ENCODE measurements around the gene RPS13. TPM values are rescaled to one million over a fixed set of nuclear protein-coding genes. Genes with fewer than 3 reads are reported as not detected.
A peak's percentile ranks its signal among the peaks of the same experiment; 100 is the strongest.
"Not testable (repeated sequence)": the region's sequence is repeated elsewhere in the genome, so short reads cannot be mapped to it uniquely, and the experiment has no call there.

The RPS13 gene
- 1,000 to 10,000 TPM; 1,670 to 3,514 (median 2,481) TPM for total RNA-seq
- polyA plus RNA-seq: 1,000 to 10,000 TPM; 2,265 to 3,429 (median 2,376) TPM

GRCh38 chr11:17077520-17078401, at the start of gene RPS13:
RPS13 (minus strand) TSS chr11:17077667; CDS start chr11:17077641, 26 bp downstream.
- TF ChIP-seq EP300 (IDR thresholded peaks at IDR 0.05) (peak in 1 of 4 donors; percentile 83), POLR2AphosphoS5 (IDR thresholded peaks at IDR 0.05) (peak; percentile 89 to 97 (median 96)), POLR2A (IDR thresholded peaks at IDR 0.05) (peak; percentile 62 to 70), CTCF (IDR thresholded peaks at IDR 0.05) (no peak)
- peaks cover 7 to 39% (median 15%) of the 10 kb centered on the region in 4 donors for H3K36me3 ChIP-seq
- H3K4me1 ChIP-seq: peaks cover 0 to 33% (median 25%) of the 10 kb centered on the region in 4 donors
- peak within 1 kb of the TSS; percentile 81 to 93 (median 86) for H3K4me3 ChIP-seq
- H3K9me3 ChIP-seq: no peaks in the 10 kb centered on the region
- H3K27ac ChIP-seq: peak within 1 kb of the TSS; percentile 86 to 96 (median 94)
- peak; percentile 99 for DNase-seq
- intact Hi-C loops (cut with DNase I): loop anchor here (5.0 to 10.0 kb wide), 5 partner anchors 130 to 1320 kb away; partner anchors contain the start of genes C11orf58, NUCB2, PIK3C2A and SERGEF
- WGBS, 2 donors: 0% methylated on average over 55 of the region's 55 CpGs
- no peaks in the 10 kb centered on the region for H3K27me3 ChIP-seq

GRCh38 chr11:17121981-17122380, 44.5 kb upstream of the RPS13 start:
- 97 to 98% methylated on average over 2 of the region's 2 CpGs for WGBS, 2 donors
- intact Hi-C loops (cut with DNase I): no loop called here
- H3K9me3 ChIP-seq: no peaks in the 10 kb centered on the region
- no peak for DNase-seq
- H3K4me3 ChIP-seq: no peak overlapping the region
- H3K36me3 ChIP-seq: peaks cover 0 to 48% (median 8%) of the 10 kb centered on the region in 4 donors
- TF ChIP-seq EP300 (IDR thresholded peaks at IDR 0.05): no peak
- no peak for TF ChIP-seq POLR2AphosphoS5 (IDR thresholded peaks at IDR 0.05)
- TF ChIP-seq CTCF (IDR thresholded peaks at IDR 0.05): no peak
- TF ChIP-seq POLR2A (IDR thresholded peaks at IDR 0.05): no peak
- H3K27me3 ChIP-seq: no peaks in the 10 kb centered on the region
- no peaks in the 10 kb centered on the region for H3K4me1 ChIP-seq
- no peak overlapping the region for H3K27ac ChIP-seq

- Histone ChIP-seq H3K36me3 (peaks cover 0 to 92% (median 15%) of the 10 kb centered on the region in 4 donors), H3K4me3 (no peak overlapping the region), H3K27me3 (no peaks in the 10 kb centered on the region), H3K4me1 (no peaks in the 10 kb centered on the region), H3K9me3 (no peaks in the 10 kb centered on the region), H3K27ac (no peak overlapping the region)
- DNase-seq: no peak
- 96 to 97% methylated on average over 4 of the region's 4 CpGs for WGBS, 2 donors
- intact Hi-C loops (cut with DNase I): no loop called here
- TF ChIP-seq CTCF (IDR thresholded peaks at IDR 0.05) (no peak), POLR2A (IDR thresholded peaks at IDR 0.05) (no peak), POLR2AphosphoS5 (IDR thresholded peaks at IDR 0.05) (no peak), EP300 (IDR thresholded peaks at IDR 0.05) (no peak)
Measured at GRCh38 chr11:17117262-17117661, 39.8 kb upstream of the RPS13 start.

- Histone ChIP-seq H3K9me3 (no peaks in the 10 kb centered on the region), H3K4me3 (no peak overlapping the region), H3K27me3 (no peaks in the 10 kb centered on the region), H3K36me3 (peaks cover 0 to 92% (median 17%) of the 10 kb centered on the region in 4 donors), H3K4me1 (no peaks in the 10 kb centered on the region), H3K27ac (no peak overlapping the region)
- no peak for DNase-seq
- intact Hi-C loops (cut with DNase I): no loop called here
- TF ChIP-seq POLR2A (IDR thresholded peaks at IDR 0.05): no peak
- TF ChIP-seq POLR2AphosphoS5 (IDR thresholded peaks at IDR 0.05): no peak
- TF ChIP-seq EP300 (IDR thresholded peaks at IDR 0.05): no peak
- no peak for TF ChIP-seq CTCF (IDR thresholded peaks at IDR 0.05)
- WGBS, 2 donors: 74 to 80% methylated on average over 1 of the region's 1 CpG
Measured at GRCh38 chr11:17116117-17116516, 38.6 kb upstream of the RPS13 start.

GRCh38 chr11:17107745-17108144, 30.3 kb upstream of the RPS13 start:
- H3K9me3 ChIP-seq; H3K4me3 ChIP-seq; DNase-seq; H3K27me3 ChIP-seq; H3K27ac ChIP-seq; H3K4me1 ChIP-seq; intact Hi-C loops (cut with DNase I): not testable (repeated sequence)
- peaks cover 18 to 93% (median 27%) of the 10 kb centered on the region in 4 donors for H3K36me3 ChIP-seq
- WGBS, 2 donors: 87 to 92% methylated on average over 6 of the region's 6 CpGs

- H3K9me3 ChIP-seq; H3K4me3 ChIP-seq; H3K27me3 ChIP-seq; H3K4me1 ChIP-seq; H3K27ac ChIP-seq; DNase-seq; intact Hi-C loops (cut with DNase I): not testable (repeated sequence)
- H3K36me3 ChIP-seq: peaks cover 18 to 89% (median 29%) of the 10 kb centered on the region in 4 donors
- WGBS, 2 donors: 95 to 96% methylated on average over 9 of the region's 9 CpGs
Measured at GRCh38 chr11:17105404-17106040, 28.1 kb upstream of the RPS13 start.

Measured in sigmoid colon (tissue), 7 donors.